Gastroesophageal sphincter (tissue), 4 donors: ENCODE measurements around the gene NKD2. TPM values are rescaled to one million over a fixed set of nuclear protein-coding genes. Genes with fewer than 3 reads are reported as not detected.

Source experiments
- ATAC-seq: fragments of 150-250 bp; one replicate; pipeline ENCODE4 v1.9.1; 2016; ENCODE audit warnings: mild to moderate bottlenecking, moderate library complexity
- H3K27ac ChIP-seq, 4 donors: fragments of 200-600 bp; sonication (generic) in 3 of 4; 1 replicate in 3 of 4; 2 replicates in 1 of 4; pipeline ENCODE4 v1.5.1; 2016 to 2019
- H3K27me3 ChIP-seq: fragments of 200-600 bp; sonication (generic); one replicate; pipeline ENCODE4 v1.5.1; 2019
- H3K36me3 ChIP-seq, 2 donors: fragments of 200-600 bp; sonication (generic); one replicate each; pipeline ENCODE4 v1.5.1; 2019; ENCODE audit warnings: control low read depth in 1 of 2
- H3K4me1 ChIP-seq, 3 donors: fragments of 200-600 bp; sonication (generic); 1 replicate in 2 of 3; 2 replicates in 1 of 3; pipeline ENCODE4 v1.5.1; 2016 to 2019; ENCODE audit warnings: control low read depth in 2 of 3
- H3K4me3 ChIP-seq, 2 donors: fragments of 200-600 bp; sonication (generic); one replicate each; pipeline ENCODE4 v1.5.1; 2019; ENCODE audit warnings: mild to moderate bottlenecking in 1 of 2, moderate library complexity in 1 of 2
- H3K9me3 ChIP-seq, 3 donors: fragments of 200-600 bp; sonication (generic); one replicate each; pipeline ENCODE4 v1.5.1; 2017 to 2019; ENCODE audit warnings: control low read depth in 2 of 3
- CTCF ChIP-seq, 4 experiments: fragments of 200-600 bp in 2 of 4; fragments of 450-650 bp in 2 of 4; sonication (generic) in 1 of 4; IDR thresholded peaks; one replicate each; pipeline ENCODE4 v1.5.1; 2017 to 2019; ENCODE audit warnings: antibody characterized with exemption in 4 of 4, mild to moderate bottlenecking in 2 of 4, moderate library complexity in 2 of 4
- EP300 ChIP-seq: sonication (generic); formaldehyde crosslinking; IDR thresholded peaks from one replicate; pipeline ENCODE4 v1.6.1; 2017; ENCODE audit warnings: antibody characterized with exemption, mild to moderate bottlenecking
- POLR2A ChIP-seq, 2 donors: fragments of 450-650 bp; IDR thresholded peaks; one replicate each; pipeline ENCODE4 v1.6.1; 2017; ENCODE audit warnings: antibody characterized with exemption in 2 of 2, mild to moderate bottlenecking in 2 of 2, moderate library complexity in 1 of 2
- POLR2AphosphoS5 ChIP-seq: sonication (generic); formaldehyde crosslinking; IDR thresholded peaks from one replicate; pipeline ENCODE4 v1.6.1; 2017; ENCODE audit warnings: antibody characterized with exemption
- WGBS, 2 donors: methylation state at CpG; one replicate each; pipeline ENCODE4 v1.1.5; 2018; ENCODE audit warnings: low coverage in 1 of 2; 5-methylcytosine and 5-hydroxymethylcytosine counted together
- total RNA-seq, 4 donors: library from RNA; depleted of rRNA; stranded (reverse); fragments of >200 nt; gene quantifications; one replicate each; pipeline ENCODE4 v1.1.0, GENCODE V29; 2016

Gene NKD2
- total RNA-seq, 4 donors from 2014 or later, result 1.8 to 6.1 (median 1.9) TPM

DNA sequence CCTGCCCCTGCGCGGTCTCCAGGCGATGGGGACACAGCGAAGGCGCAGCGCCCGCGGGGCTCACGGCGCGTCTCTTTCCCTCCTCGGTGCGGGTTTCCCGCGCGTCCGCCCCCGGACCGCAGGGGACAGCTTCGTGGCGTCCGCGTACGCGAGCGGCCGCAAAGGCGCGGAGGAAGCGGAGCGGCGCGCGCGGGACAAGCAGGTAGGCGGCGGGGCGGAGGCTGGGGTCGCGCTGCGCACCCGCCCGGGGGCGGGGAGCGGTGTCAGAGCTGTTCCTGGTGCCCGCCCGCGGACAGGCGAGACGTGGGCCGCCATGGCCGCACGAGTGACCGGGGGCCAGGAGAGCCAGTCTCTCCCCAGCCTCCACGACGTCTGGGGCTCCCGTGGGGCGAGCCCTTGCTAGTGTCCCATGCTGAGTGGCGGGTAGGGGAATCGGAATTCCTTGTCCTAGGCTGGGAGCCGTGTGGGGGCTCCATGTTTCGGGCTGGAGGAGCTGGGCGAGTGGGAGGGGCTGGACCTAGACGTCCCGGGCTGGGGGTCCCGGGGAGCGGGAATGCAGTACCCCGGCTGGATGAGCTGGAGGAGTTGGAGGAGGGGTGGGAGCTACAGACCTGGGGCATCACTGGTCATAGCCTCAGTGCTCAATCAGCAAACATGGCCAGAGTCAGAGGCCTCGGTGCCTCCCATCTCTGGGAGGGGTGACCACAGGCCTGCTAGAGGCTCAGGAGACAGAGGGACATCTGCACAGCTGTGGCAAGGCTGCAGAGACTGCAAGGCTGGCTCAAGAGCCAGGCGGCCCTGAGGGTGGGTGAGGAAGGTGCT lies 968 bp downstream of the NKD2 start:
- TF ChIP-seq EP300 (no peak), POLR2AphosphoS5 (no peak), POLR2A (IDR thresholded peaks at IDR 0.05) (no peak)
- H3K9me3 ChIP-seq, result no peaks in the 10 kb centered on the region
- WGBS, 2 donors, result 0% methylated on average over 1 of the region's 70 CpGs; no CpG with 5 or more reads in 1 of the 2 donors
- peaks cover 60% of the 10 kb centered on the region for H3K27me3 ChIP-seq
- H3K27ac ChIP-seq, result peak overlapping the region in 1 of 4 donors; percentile 62
- H3K36me3 ChIP-seq, result no peaks in the 10 kb centered on the region
- H3K4me3 ChIP-seq, result peak overlapping the region; percentile 27 to 62
- no peak for ATAC-seq
- H3K4me1 ChIP-seq, result peaks cover 0 to 43% (median 17%) of the 10 kb centered on the region in 3 donors

DNA sequence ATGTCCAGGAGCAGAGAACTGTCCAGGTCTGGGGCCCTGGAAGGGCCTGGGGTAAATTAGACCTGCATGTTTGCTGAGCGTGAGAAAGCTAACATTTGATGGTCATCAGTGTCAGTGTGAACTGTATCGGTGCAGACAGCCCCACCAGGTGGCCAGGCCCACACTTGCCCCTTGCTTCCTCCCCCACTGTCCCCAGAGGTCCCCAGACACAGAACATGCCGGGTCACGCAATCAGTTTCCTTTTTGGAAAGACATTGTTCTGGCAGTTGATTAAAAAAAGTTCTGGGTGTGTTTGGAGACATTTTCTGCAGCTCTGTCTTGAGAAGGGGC lies 1.5 kb downstream of the NKD2 start:
- Histone ChIP-seq H3K27ac (no peak overlapping the region), H3K4me1 (peaks cover 0 to 37% (median 15%) of the 10 kb centered on the region in 3 donors), H3K9me3 (no peaks in the 10 kb centered on the region), H3K27me3 (peaks cover 60% of the 10 kb centered on the region), H3K4me3 (no peak overlapping the region), H3K36me3 (no peaks in the 10 kb centered on the region)
- no CpG with 5 or more reads among the region's 4 CpGs for WGBS, 2 donors
- no peak for ATAC-seq
- TF ChIP-seq POLR2AphosphoS5, result no peak
- peak in 1 of 4 experiments; percentile 26 for TF ChIP-seq CTCF (IDR thresholded peaks at IDR 0.05)

GRCh38 chr5:1010641-1011046 lies 2.0 kb downstream of the NKD2 start:
- Histone ChIP-seq H3K27ac (no peak overlapping the region), H3K9me3 (no peaks in the 10 kb centered on the region), H3K27me3 (peaks cover 60% of the 10 kb centered on the region), H3K36me3 (no peaks in the 10 kb centered on the region), H3K4me1 (peaks cover 0 to 32% (median 10%) of the 10 kb centered on the region in 3 donors), H3K4me3 (no peak overlapping the region)
- no peak for TF ChIP-seq EP300
- no peak for TF ChIP-seq CTCF (IDR thresholded peaks at IDR 0.05)
- no peak for TF ChIP-seq POLR2A (IDR thresholded peaks at IDR 0.05)
- no peak for TF ChIP-seq POLR2AphosphoS5
- ATAC-seq, result no peak
- WGBS, 2 donors, result 58% methylated on average over 3 to 4 of the region's 13 CpGs

DNA sequence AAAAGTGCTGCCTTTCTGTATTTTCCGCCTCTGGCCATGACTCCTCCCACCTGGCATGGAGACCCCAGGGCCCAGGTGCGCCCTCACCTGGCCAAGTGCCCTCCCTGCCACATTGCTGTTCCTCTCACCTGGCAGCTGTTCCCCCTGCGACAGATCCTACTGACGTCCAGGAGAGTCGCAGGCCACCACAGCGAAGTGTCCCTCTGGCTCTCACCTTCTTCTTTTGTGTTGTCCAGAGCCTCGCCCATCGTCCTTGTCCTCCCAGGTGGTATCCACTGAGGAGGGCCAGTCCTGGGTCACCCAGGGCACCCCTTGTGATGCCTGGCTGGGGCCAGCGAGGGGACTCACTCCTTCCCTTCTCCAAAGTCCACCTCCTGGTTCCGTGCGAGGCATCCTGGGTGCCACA lies 2.6 kb downstream of the NKD2 start:
- no peak for ATAC-seq
- Histone ChIP-seq H3K27ac (no peak overlapping the region), H3K4me3 (no peak overlapping the region), H3K36me3 (no peaks in the 10 kb centered on the region), H3K9me3 (no peaks in the 10 kb centered on the region), H3K4me1 (peaks cover 0 to 31% (median 9%) of the 10 kb centered on the region in 3 donors), H3K27me3 (peaks cover 60% of the 10 kb centered on the region)
- peak in 1 of 4 experiments; percentile 34 for TF ChIP-seq CTCF (IDR thresholded peaks at IDR 0.05)
- no peak for TF ChIP-seq POLR2A (IDR thresholded peaks at IDR 0.05)
- WGBS, 2 donors, result 47 to 70% methylated on average over 2 to 5 of the region's 11 CpGs

GRCh38 chr5:1011741-1012312 lies 3.2 kb downstream of the NKD2 start:
- H3K27ac ChIP-seq, result no peak overlapping the region
- no peak for TF ChIP-seq POLR2A (IDR thresholded peaks at IDR 0.05)
- TF ChIP-seq POLR2AphosphoS5, result no peak
- TF ChIP-seq CTCF (IDR thresholded peaks at IDR 0.05), result no peak
- no peak for TF ChIP-seq EP300
- ATAC-seq, result no peak
- no peaks in the 10 kb centered on the region for H3K36me3 ChIP-seq
- H3K9me3 ChIP-seq, result no peaks in the 10 kb centered on the region
- H3K4me1 ChIP-seq, result peaks cover 0 to 31% (median 9%) of the 10 kb centered on the region in 3 donors
- H3K27me3 ChIP-seq, result peaks cover 60% of the 10 kb centered on the region
- 89% methylated on average over 7 of the region's 19 CpGs; no CpG with 5 or more reads in 1 of the 2 donors for WGBS, 2 donors
- no peak overlapping the region for H3K4me3 ChIP-seq
